ENCODE measurements around the gene SLC22A14. TPM values are rescaled to one million over a fixed set of nuclear protein-coding genes. Genes with fewer than 3 reads are reported as not detected.

SLC22A14 gene
- total RNA-seq, 1 experiment from 2014 or later: 0.22 TPM

DNA sequence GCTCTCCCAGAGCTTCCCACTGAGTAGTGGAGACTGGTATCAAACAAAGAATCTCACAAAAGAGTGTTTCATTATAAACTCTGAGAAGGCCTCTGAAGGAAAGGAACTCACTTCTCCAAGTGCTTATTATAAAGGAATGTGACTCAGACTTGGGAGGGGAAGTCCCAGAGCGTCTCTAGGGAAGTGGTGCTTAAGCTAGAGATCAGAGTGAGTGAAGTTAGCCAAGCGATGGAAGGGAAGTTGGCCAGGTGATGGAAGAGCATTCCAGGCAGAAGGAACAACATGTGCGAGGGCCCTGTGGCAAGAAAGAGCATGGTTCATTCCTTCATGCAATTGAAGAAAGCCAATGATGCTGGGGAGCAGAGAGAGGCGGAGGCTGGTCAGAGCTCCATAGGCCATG, 66.8 kb downstream of the SLC22A14 start:
- no peak for ATAC-seq
- Histone ChIP-seq H3K79me2 (ENCODE audit: insufficient read depth, low read length) (peaks cover 67% of the 10 kb centered on the region), H3K4me3 (replicated peaks in 1 of 2; ENCODE audit: low read depth in 1 of 2, low read length in 2 of 2) (no peak overlapping the region), H3K27ac (ENCODE audit: low read depth, low read length) (no peak overlapping the region), H2AFZ (ENCODE audit: low read depth, low read length, poor library complexity, severe bottlenecking) (no peak overlapping the region), H3K9me2 (ENCODE audit: insufficient read depth) (no peaks in the 10 kb centered on the region), H3K4me2 (ENCODE audit: low read length) (no peak overlapping the region), H3K27me3 (ENCODE audit: insufficient read depth, low read length) (no peaks in the 10 kb centered on the region), H3K9ac (ENCODE audit: low read length) (no peak overlapping the region), H3K4me1 (ENCODE audit: control insufficient read depth in 1 of 2, insufficient read depth in 2 of 2, low read length in 2 of 2) (peaks cover 0 to 46% of the 10 kb centered on the region in 2 experiments; a peak in 2 of 4 replicates), H4K20me1 (ENCODE audit: insufficient read depth) (no peaks in the 10 kb centered on the region), H3K36me3 (ENCODE audit: control insufficient read depth in 1 of 2, insufficient read depth in 2 of 2, low read length in 2 of 2) (peaks cover 0 to 14% of the 10 kb centered on the region in 2 experiments; a peak in 2 of 4 replicates), H3K9me3 (ENCODE audit: control insufficient read depth in 1 of 2, insufficient read depth in 1 of 2, low read depth in 1 of 2, low read length in 2 of 2) (no peaks in the 10 kb centered on the region)
- RAD21 ChIA-PET (ENCODE audit: low non-redundant PET in 1 of 2, low total read pairs in 2 of 2, uncharacterized antibody in 2 of 2, unreplicated experiment in 2 of 2): no interaction called here
- intact Hi-C loops (cut with micrococcal nuclease): loop anchor here (5.0 to 10.0 kb wide), 3 partner anchors 217 to 374 kb away; no protein-coding TSS in a partner anchor
- no TSS peak for BruUV-seq (replicated peaks)
- no peak for DNase-seq (ENCODE audit: low read depth, low spot score)
- CTCF ChIA-PET: no interaction called here
- no peak for TF ChIP-seq POLR2AphosphoS5 (IDR thresholded peaks at IDR 0.05; ENCODE audit: low read depth, low read length)
- POLR2A ChIA-PET: no interaction called here

DNA sequence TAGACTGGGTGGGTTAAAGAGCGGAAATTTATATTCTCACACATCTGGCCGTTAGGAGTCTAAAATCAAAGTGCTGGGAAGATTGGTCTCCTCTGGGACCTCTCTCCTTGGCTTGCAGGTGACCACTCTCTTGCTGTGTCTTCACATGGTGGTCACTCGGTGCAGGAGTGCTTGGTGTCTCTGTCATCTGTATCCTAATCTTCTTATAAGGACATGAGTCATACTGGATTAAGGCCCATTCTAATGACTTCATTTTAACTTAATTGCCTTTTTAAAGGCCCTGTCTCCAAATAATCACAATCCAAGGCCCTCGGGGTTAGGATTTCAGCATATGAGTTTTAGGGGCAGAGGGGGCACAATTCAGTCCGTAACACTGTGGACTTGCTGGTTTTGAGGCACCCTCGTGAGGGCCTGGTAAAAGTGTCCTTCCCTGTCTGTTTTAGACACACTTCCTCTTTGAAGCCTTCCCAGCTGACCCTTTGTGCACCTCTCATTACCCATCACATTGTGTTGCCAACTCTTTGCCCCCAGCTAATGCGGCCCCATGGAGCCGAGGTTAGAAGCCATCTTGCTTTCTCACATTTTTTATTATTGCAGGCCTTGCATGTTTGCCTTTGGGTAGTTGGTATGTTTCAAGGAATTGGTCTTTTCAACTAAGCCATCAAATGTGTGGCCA, 67.7 kb downstream of the SLC22A14 start:
- ATAC-seq: no peak
- POLR2A ChIA-PET: no interaction called here
- Histone ChIP-seq H3K36me3 (ENCODE audit: control insufficient read depth in 1 of 2, insufficient read depth in 2 of 2, low read length in 2 of 2) (peaks cover 0 to 14% of the 10 kb centered on the region in 2 experiments; a peak in 2 of 4 replicates), H2AFZ (ENCODE audit: low read depth, low read length, poor library complexity, severe bottlenecking) (no peak overlapping the region), H3K4me2 (ENCODE audit: low read length) (no peak overlapping the region), H3K9me2 (ENCODE audit: insufficient read depth) (no peaks in the 10 kb centered on the region), H3K27ac (ENCODE audit: low read depth, low read length) (no peak overlapping the region), H3K27me3 (ENCODE audit: insufficient read depth, low read length) (no peaks in the 10 kb centered on the region), H3K9ac (ENCODE audit: low read length) (no peak overlapping the region), H3K4me1 (ENCODE audit: control insufficient read depth in 1 of 2, insufficient read depth in 2 of 2, low read length in 2 of 2) (peaks cover 0 to 46% of the 10 kb centered on the region in 2 experiments; a peak in 2 of 4 replicates), H3K4me3 (replicated peaks in 1 of 2; ENCODE audit: low read depth in 1 of 2, low read length in 2 of 2) (no peak overlapping the region), H4K20me1 (ENCODE audit: insufficient read depth) (no peaks in the 10 kb centered on the region), H3K79me2 (ENCODE audit: insufficient read depth, low read length) (peaks cover 71% of the 10 kb centered on the region), H3K9me3 (ENCODE audit: control insufficient read depth in 1 of 2, insufficient read depth in 1 of 2, low read depth in 1 of 2, low read length in 2 of 2) (no peaks in the 10 kb centered on the region)
- CTCF ChIA-PET: no interaction called here
- TF ChIP-seq, protein P1, sequence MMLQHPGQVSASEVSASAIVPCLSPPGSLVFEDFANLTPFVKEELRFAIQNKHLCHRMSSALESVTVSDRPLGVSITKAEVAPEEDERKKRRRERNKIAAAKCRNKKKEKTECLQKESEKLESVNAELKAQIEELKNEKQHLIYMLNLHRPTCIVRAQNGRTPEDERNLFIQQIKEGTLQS (IDR thresholded peaks at IDR 0.05): no peak
- TF ChIP-seq CEBPB (IDR thresholded peaks at IDR 0.05; ENCODE audit: low read depth): no peak
- no peak for TF ChIP-seq ELF1 (IDR thresholded peaks at IDR 0.05; ENCODE audit: borderline replicate concordance, low read depth)
- no peak for TF ChIP-seq ZNF274 (IDR thresholded peaks at IDR 0.05; ENCODE audit: low read depth, low read length)
- TF ChIP-seq, protein P2, sequence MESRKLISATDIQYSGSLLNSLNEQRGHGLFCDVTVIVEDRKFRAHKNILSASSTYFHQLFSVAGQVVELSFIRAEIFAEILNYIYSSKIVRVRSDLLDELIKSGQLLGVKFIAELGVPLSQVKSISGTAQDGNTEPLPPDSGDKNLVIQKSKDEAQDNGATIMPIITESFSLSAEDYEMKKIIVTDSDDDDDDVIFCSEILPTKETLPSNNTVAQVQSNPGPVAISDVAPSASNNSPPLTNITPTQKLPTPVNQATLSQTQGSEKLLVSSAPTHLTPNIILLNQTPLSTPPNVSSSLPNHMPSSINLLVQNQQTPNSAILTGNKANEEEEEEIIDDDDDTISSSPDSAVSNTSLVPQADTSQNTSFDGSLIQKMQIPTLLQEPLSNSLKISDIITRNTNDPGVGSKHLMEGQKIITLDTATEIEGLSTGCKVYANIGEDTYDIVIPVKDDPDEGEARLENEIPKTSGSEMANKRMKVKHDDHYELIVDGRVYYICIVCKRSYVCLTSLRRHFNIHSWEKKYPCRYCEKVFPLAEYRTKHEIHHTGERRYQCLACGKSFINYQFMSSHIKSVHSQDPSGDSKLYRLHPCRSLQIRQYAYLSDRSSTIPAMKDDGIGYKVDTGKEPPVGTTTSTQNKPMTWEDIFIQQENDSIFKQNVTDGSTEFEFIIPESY (IDR thresholded peaks at IDR 0.05; ENCODE audit: extremely low read depth, insufficient replicate concordance, low read length): no peak
- DNase-seq (ENCODE audit: low read depth, low spot score): no peak
- intact Hi-C loops (cut with micrococcal nuclease): loop anchor here (5.0 to 10.0 kb wide), 4 partner anchors 105 to 375 kb away; partner anchors contain the start of gene ACVR2B
- RAD21 ChIA-PET (ENCODE audit: low non-redundant PET in 1 of 2, low total read pairs in 2 of 2, uncharacterized antibody in 2 of 2, unreplicated experiment in 2 of 2): no interaction called here
- no TSS peak for BruUV-seq (replicated peaks)
